ENCODE data around the gene RNF2.
"Not testable (repeated sequence)": the region's sequence is repeated elsewhere in the genome, so short reads cannot be mapped to it uniquely, and the experiment has no call there.

The RNF2 gene

GRCh38 chr1:185044981-185045813 lies at the start of gene RNF2:
Gene RNF2, plus strand, starts transcription at chr1:185045558. Its CDS starts 41,996 bp downstream, at chr1:185087554.
- peak; percentile 72 for DNase-seq (ENCODE audit: low read depth)

GRCh38 chr1:184999974-185000373 lies 45.4 kb upstream of the RNF2 start:
- not testable (repeated sequence) for DNase-seq (ENCODE audit: low read depth)

GRCh38 chr1:185001312-185001880 lies 44.0 kb upstream of the RNF2 start:
- DNase-seq (ENCODE audit: low read depth) = not testable (repeated sequence)

GRCh38 chr1:185008838-185009237 lies 36.5 kb upstream of the RNF2 start:
- no peak for DNase-seq (ENCODE audit: low read depth)

GRCh38 chr1:185010361-185010760 lies 35.0 kb upstream of the RNF2 start:
- no peak for DNase-seq (ENCODE audit: low read depth)

- DNase-seq (ENCODE audit: low read depth) = no peak
Measured at GRCh38 chr1:185014941-185015340, 30.4 kb upstream of the RNF2 start.

GRCh38 chr1:185015631-185016030 lies 29.7 kb upstream of the RNF2 start:
- DNase-seq (ENCODE audit: low read depth) = no peak

GRCh38 chr1:185016880-185017279 lies 28.5 kb upstream of the RNF2 start:
- no peak for DNase-seq (ENCODE audit: low read depth)

GRCh38 chr1:185017338-185017737 lies 28.0 kb upstream of the RNF2 start:
- no peak for DNase-seq (ENCODE audit: low read depth)

- no peak for DNase-seq (ENCODE audit: low read depth)
Measured at GRCh38 chr1:185017966-185018365, 27.4 kb upstream of the RNF2 start.

GRCh38 chr1:185027252-185027882 lies 18.0 kb upstream of the RNF2 start:
- DNase-seq (ENCODE audit: low read depth) = no peak

GRCh38 chr1:185033686-185034085 lies 11.7 kb upstream of the RNF2 start:
- DNase-seq (ENCODE audit: low read depth) = no peak

- DNase-seq (ENCODE audit: low read depth) = no peak
Measured at GRCh38 chr1:185035258-185035657, 10.1 kb upstream of the RNF2 start.

GRCh38 chr1:185038813-185039376 lies 6.5 kb upstream of the RNF2 start:
- DNase-seq (ENCODE audit: low read depth) = no peak

- DNase-seq (ENCODE audit: low read depth) = no peak
Measured at GRCh38 chr1:185039726-185040407, 5.5 kb upstream of the RNF2 start.

GRCh38 chr1:185040408-185040735 lies 5.0 kb upstream of the RNF2 start:
- no peak for DNase-seq (ENCODE audit: low read depth)

- no peak for DNase-seq (ENCODE audit: low read depth)
Measured at GRCh38 chr1:185041742-185042141, 3.6 kb upstream of the RNF2 start.

- DNase-seq (ENCODE audit: low read depth) = no peak
Measured at GRCh38 chr1:185042737-185043136, 2.6 kb upstream of the RNF2 start.

GRCh38 chr1:185044387-185044786 lies 971 bp upstream of the RNF2 start:
- no peak for DNase-seq (ENCODE audit: low read depth)

- peak; percentile 17 for DNase-seq (ENCODE audit: low read depth)
Measured at GRCh38 chr1:185045814-185046492, 595 bp downstream of the RNF2 start.

GRCh38 chr1:185046668-185047067 lies 1.3 kb downstream of the RNF2 start:
- DNase-seq (ENCODE audit: low read depth) = no peak

- DNase-seq (ENCODE audit: low read depth) = no peak
Measured at GRCh38 chr1:185049670-185050069, 4.3 kb downstream of the RNF2 start.

All from activated T-helper 9 cell treated with anti-CD3 and anti-CD28 coated beads, Interleukin-2, amount 50 U/mL, for 16 hours (primary cell).